HG02884 (cell line): Measurements from ENCODE around the gene PRICKLE1.

Experiments used
- ATAC-seq: cut with Tn5 transposase; IDR thresholded peaks from one replicate; pipeline ENCODE4 v1.9.1; 2021; ENCODE audit warnings: mild to moderate bottlenecking, moderate library complexity; ENCODE audit not compliant: unreplicated experiment

PRICKLE1 gene

GRCh38 chr12:42589465-42590329, at the start of gene PRICKLE1:
PRICKLE1 (minus strand) TSS chr12:42589746; CDS start chr12:42472516, 117,230 bp downstream.
- ATAC-seq = peak; percentile 73

GRCh38 chr12:42638697-42639096, 49.2 kb upstream of the PRICKLE1 start:
- no peak for ATAC-seq

GRCh38 chr12:42638011-42638410, 48.5 kb upstream of the PRICKLE1 start:
- no peak for ATAC-seq

- ATAC-seq = no peak
These were observed 47.4 kb upstream of the PRICKLE1 start for GRCh38 chr12:42636993-42637392.

- ATAC-seq = no peak
These were observed 44.0 kb upstream of the PRICKLE1 start for GRCh38 chr12:42633594-42633993.

- ATAC-seq = no peak
These were observed 42.0 kb upstream of the PRICKLE1 start for GRCh38 chr12:42631513-42631912.

GRCh38 chr12:42630314-42630713, 40.8 kb upstream of the PRICKLE1 start:
- ATAC-seq = no peak

GRCh38 chr12:42627151-42627550, 37.6 kb upstream of the PRICKLE1 start:
- ATAC-seq = no peak

- no peak for ATAC-seq
These were observed 36.1 kb upstream of the PRICKLE1 start for GRCh38 chr12:42625611-42626010.

GRCh38 chr12:42617622-42618021, 28.1 kb upstream of the PRICKLE1 start:
- ATAC-seq = no peak

GRCh38 chr12:42615006-42615405, 25.5 kb upstream of the PRICKLE1 start:
- no peak for ATAC-seq

GRCh38 chr12:42612231-42612613, 22.7 kb upstream of the PRICKLE1 start:
- ATAC-seq = no peak

GRCh38 chr12:42611571-42612230, 22.2 kb upstream of the PRICKLE1 start:
- no peak for ATAC-seq

- no peak for ATAC-seq
These were observed 20.1 kb upstream of the PRICKLE1 start for GRCh38 chr12:42609605-42610004.

GRCh38 chr12:42608196-42608825, 18.8 kb upstream of the PRICKLE1 start:
- ATAC-seq = no peak

- no peak for ATAC-seq
These were observed 18.1 kb upstream of the PRICKLE1 start for GRCh38 chr12:42607584-42608058.

- ATAC-seq = no peak
These were observed 16.9 kb upstream of the PRICKLE1 start for GRCh38 chr12:42606471-42606870.

- ATAC-seq = no peak
These were observed 16.1 kb upstream of the PRICKLE1 start for GRCh38 chr12:42605685-42606084.

GRCh38 chr12:42603246-42603990, 13.9 kb upstream of the PRICKLE1 start:
- ATAC-seq = no peak

- no peak for ATAC-seq
These were observed 4.3 kb upstream of the PRICKLE1 start for GRCh38 chr12:42593874-42594273.
